ENCODE results near the gene TEX51. TPM values are rescaled to one million over a fixed set of nuclear protein-coding genes. Genes with fewer than 3 reads are reported as not detected.
A peak's percentile ranks its signal among the peaks of the same experiment; 100 is the strongest.

TEX51 gene
- total RNA-seq, 2 experiments from 2014 or later, result not detected

DNA sequence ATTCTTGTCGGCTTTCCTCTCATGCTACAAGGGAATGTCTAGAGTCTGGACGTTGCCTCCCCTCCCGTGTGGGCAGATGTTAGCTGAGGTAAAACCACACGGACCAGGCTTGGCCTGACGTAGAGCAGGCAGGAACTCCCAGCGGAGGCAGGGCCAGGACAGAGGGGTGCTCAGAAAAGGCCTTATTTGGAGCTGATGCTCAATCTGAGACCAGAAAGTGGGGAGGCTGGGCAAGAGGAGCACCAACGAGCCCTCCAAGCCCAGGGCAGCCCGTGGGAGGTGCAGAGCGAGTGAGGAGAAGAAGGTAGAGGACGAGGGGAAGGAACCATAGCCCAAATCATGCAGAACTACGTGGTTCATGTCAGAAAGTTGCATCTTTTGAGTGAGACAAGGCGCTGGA is 9.0 kb downstream of the TEX51 start:
- no peak for TF ChIP-seq EZH2phosphoT487 (IDR thresholded peaks at IDR 0.05; ENCODE audit: borderline replicate concordance, low read depth, low read length)
- TF ChIP-seq, protein P1, sequence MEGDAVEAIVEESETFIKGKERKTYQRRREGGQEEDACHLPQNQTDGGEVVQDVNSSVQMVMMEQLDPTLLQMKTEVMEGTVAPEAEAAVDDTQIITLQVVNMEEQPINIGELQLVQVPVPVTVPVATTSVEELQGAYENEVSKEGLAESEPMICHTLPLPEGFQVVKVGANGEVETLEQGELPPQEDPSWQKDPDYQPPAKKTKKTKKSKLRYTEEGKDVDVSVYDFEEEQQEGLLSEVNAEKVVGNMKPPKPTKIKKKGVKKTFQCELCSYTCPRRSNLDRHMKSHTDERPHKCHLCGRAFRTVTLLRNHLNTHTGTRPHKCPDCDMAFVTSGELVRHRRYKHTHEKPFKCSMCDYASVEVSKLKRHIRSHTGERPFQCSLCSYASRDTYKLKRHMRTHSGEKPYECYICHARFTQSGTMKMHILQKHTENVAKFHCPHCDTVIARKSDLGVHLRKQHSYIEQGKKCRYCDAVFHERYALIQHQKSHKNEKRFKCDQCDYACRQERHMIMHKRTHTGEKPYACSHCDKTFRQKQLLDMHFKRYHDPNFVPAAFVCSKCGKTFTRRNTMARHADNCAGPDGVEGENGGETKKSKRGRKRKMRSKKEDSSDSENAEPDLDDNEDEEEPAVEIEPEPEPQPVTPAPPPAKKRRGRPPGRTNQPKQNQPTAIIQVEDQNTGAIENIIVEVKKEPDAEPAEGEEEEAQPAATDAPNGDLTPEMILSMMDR (conservative IDR thresholded peaks at IDR 0.05; ENCODE audit: low read length), result no peak
- intact Hi-C loops (cut with micrococcal nuclease; ENCODE audit: unreplicated experiment), result no loop called here
- Histone ChIP-seq H3K4me2 (ENCODE audit: low read length) (no peak overlapping the region), H3K9me3 (ENCODE audit: low read length) (peaks cover 8% of the 10 kb centered on the region; the same call in 1 of the 2 replicates), H2AFZ (ENCODE audit: low read length) (no peak overlapping the region), H3K4me1 (ENCODE audit: insufficient read depth, low read length, poor library complexity, severe bottlenecking) (peaks cover 61% of the 10 kb centered on the region), H3K4me3 (ENCODE audit: low read depth, low read length, poor library complexity, severe bottlenecking) (no peak overlapping the region), H3K79me2 (ENCODE audit: insufficient read depth, low read depth, low read length) (no peaks in the 10 kb centered on the region), H3K9me2 (ENCODE audit: insufficient read depth, low read length) (no peaks in the 10 kb centered on the region), H4K20me1 (ENCODE audit: insufficient read depth, low read length) (no peaks in the 10 kb centered on the region), H3K27ac (ENCODE audit: low read depth, low read length, poor library complexity, severe bottlenecking) (no peak overlapping the region), H3K36me3 (ENCODE audit: insufficient read depth, low read length) (no peaks in the 10 kb centered on the region)
- POLR2A ChIA-PET, result no interaction called here
- DNase-seq (ENCODE audit: low spot score), result no peak
- no TSS peak for BruUV-seq (replicated peaks)
- CTCF ChIA-PET (ENCODE audit: unreplicated experiment), result no interaction called here

DNA sequence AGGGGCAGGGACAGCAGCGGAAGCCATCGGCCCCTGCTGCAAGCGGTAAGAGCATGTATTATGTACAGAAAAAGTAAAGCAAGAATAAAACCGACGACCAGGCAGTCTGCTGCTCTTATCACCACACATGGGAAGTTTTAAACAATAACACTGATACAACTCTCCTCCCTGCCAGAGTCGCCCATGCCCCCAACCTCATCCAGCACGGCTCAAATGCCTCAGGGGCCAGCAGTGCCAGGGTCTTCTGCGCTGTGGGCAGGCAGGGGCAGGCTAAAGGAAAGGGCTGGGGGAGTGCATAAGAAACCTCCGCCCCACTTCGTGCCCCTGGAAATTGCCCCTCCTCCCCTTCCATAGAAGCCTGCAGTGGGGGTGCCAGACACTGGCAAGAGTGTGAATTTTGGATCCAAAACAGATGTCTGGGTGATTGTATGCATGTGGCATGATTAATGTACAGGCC is 10.1 kb downstream of the TEX51 start:
- Histone ChIP-seq H3K9me2 (ENCODE audit: insufficient read depth, low read length) (no peaks in the 10 kb centered on the region), H2AFZ (ENCODE audit: low read length) (peak overlapping the region; percentile 84; the same call in 1 of the 2 replicates), H3K4me3 (ENCODE audit: low read depth, low read length, poor library complexity, severe bottlenecking) (no peak overlapping the region), H3K27ac (ENCODE audit: low read depth, low read length, poor library complexity, severe bottlenecking) (no peak overlapping the region), H4K20me1 (ENCODE audit: insufficient read depth, low read length) (no peaks in the 10 kb centered on the region), H3K4me1 (ENCODE audit: insufficient read depth, low read length, poor library complexity, severe bottlenecking) (peaks cover 61% of the 10 kb centered on the region), H3K79me2 (ENCODE audit: insufficient read depth, low read depth, low read length) (no peaks in the 10 kb centered on the region), H3K4me2 (ENCODE audit: low read length) (no peak overlapping the region), H3K9me3 (ENCODE audit: low read length) (peaks cover 8% of the 10 kb centered on the region; the same call in 1 of the 2 replicates), H3K36me3 (ENCODE audit: insufficient read depth, low read length) (no peaks in the 10 kb centered on the region)
- POLR2A ChIA-PET, result interaction anchor here (0.6 kb wide), 1 partner anchor 1139 kb away, joined by 3 read pairs; no protein-coding TSS in a partner anchor
- DNase-seq (ENCODE audit: low spot score), result no peak
- BruUV-seq (replicated peaks), result no TSS peak
- intact Hi-C loops (cut with micrococcal nuclease; ENCODE audit: unreplicated experiment), result no loop called here
- no peak for TF ChIP-seq EZH2phosphoT487 (IDR thresholded peaks at IDR 0.05; ENCODE audit: borderline replicate concordance, low read depth, low read length)
- TF ChIP-seq, protein P1 (conservative IDR thresholded peaks at IDR 0.05; ENCODE audit: low read length), result no peak
- CTCF ChIA-PET (ENCODE audit: unreplicated experiment), result no interaction called here

DNA sequence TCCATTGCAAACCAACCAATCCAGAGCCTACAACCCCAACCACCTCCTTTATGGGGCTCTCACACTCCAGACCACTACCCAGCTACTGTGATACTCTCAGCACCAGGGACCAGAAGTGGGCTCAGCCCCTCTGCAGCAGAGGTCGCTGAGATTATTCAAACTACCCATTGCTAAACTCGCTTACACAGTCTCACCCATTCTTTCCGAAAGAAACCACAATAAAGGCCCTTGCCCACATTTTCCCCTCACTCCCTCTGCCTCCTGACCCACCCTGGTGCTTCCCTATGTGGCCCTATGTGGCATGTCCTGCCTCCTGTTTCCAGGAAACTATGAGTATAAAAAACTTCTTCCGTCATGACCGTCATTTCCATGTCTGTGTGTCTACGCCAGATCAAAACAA is 10.7 kb downstream of the TEX51 start:
- H3K79me2 ChIP-seq (ENCODE audit: insufficient read depth, low read depth, low read length), result no peaks in the 10 kb centered on the region
- no peak for DNase-seq (ENCODE audit: low spot score)
- BruUV-seq (replicated peaks), result no TSS peak
- H3K27ac ChIP-seq (ENCODE audit: low read depth, low read length, poor library complexity, severe bottlenecking), result no peak overlapping the region
- POLR2A ChIA-PET, result interaction anchor here (0.6 kb wide), 1 partner anchor 1139 kb away, joined by 3 read pairs; no protein-coding TSS in a partner anchor
- TF ChIP-seq, protein P1 (conservative IDR thresholded peaks at IDR 0.05; ENCODE audit: low read length), result no peak
- no peak overlapping the region for H3K4me3 ChIP-seq (ENCODE audit: low read depth, low read length, poor library complexity, severe bottlenecking)
- CTCF ChIA-PET (ENCODE audit: unreplicated experiment), result no interaction called here
- peak overlapping the region; percentile 84; the same call in 1 of the 2 replicates for H2AFZ ChIP-seq (ENCODE audit: low read length)
- no peaks in the 10 kb centered on the region for H4K20me1 ChIP-seq (ENCODE audit: insufficient read depth, low read length)
- H3K4me2 ChIP-seq (ENCODE audit: low read length), result no peak overlapping the region
- H3K4me1 ChIP-seq (ENCODE audit: insufficient read depth, low read length, poor library complexity, severe bottlenecking), result peaks cover 61% of the 10 kb centered on the region
- intact Hi-C loops (cut with micrococcal nuclease; ENCODE audit: unreplicated experiment), result no loop called here
- H3K9me2 ChIP-seq (ENCODE audit: insufficient read depth, low read length), result no peaks in the 10 kb centered on the region
- H3K36me3 ChIP-seq (ENCODE audit: insufficient read depth, low read length), result no peaks in the 10 kb centered on the region
- peaks cover 3% of the 10 kb centered on the region; the same call in 1 of the 2 replicates for H3K9me3 ChIP-seq (ENCODE audit: low read length)

All from OCI-LY7 (cell line).